Mesendoderm (in vitro differentiated cells): ENCODE data around the gene TRPC4AP.

ENCODE experiments used
- DNase-seq: peaks from one replicate; pipeline ENCODE4 v3.0.0; 2013
- H2AK5ac ChIP-seq: 2 replicates; pipeline ENCODE4 v1.6.1; 2013; ENCODE audit warnings: low read length, inconsistent platforms
- H2BK120ac ChIP-seq: 2 replicates; pipeline ENCODE4 v1.6.1; 2013; ENCODE audit warnings: low read depth, mild to moderate bottlenecking, low read length, moderate library complexity, mixed read lengths
- H2BK15ac ChIP-seq: replicated peaks from 2 replicates; pipeline ENCODE4 v1.6.1; 2013; ENCODE audit warnings: low read depth, mild to moderate bottlenecking, moderate library complexity
- H2BK5ac ChIP-seq: 2 replicates; pipeline ENCODE4 v1.6.1; 2013; ENCODE audit warnings: low read length, inconsistent platforms
- H3K18ac ChIP-seq: 2 replicates; pipeline ENCODE4 v1.6.1; 2013; ENCODE audit warnings: mild to moderate bottlenecking, low read length, mixed read lengths
- H3K23ac ChIP-seq: one replicate; pipeline ENCODE4 v1.6.1; 2013; ENCODE audit warnings: low read length
- H3K27ac ChIP-seq: 2 replicates; pipeline ENCODE4 v1.5.1; 2013; ENCODE audit warnings: low read depth, mild to moderate bottlenecking, inconsistent platforms, low read length, moderate library complexity
- H3K27me3 ChIP-seq: 2 replicates; pipeline ENCODE4 v1.6.1; 2013; ENCODE audit warnings: low read length, control low read depth, mild to moderate bottlenecking, inconsistent platforms; ENCODE audit not compliant: insufficient read depth, poor library complexity
- H3K36me3 ChIP-seq: 2 replicates; pipeline ENCODE4 v1.6.1; 2013; ENCODE audit warnings: low read length, inconsistent platforms; ENCODE audit not compliant: control insufficient read depth, insufficient read depth
- H3K4ac ChIP-seq: one replicate; pipeline ENCODE4 v1.6.1; 2013; ENCODE audit warnings: low read depth, mild to moderate bottlenecking, low read length, moderate library complexity
- H3K4me1 ChIP-seq: 2 replicates; pipeline ENCODE4 v1.6.1; 2013; ENCODE audit warnings: low read depth, low read length, inconsistent platforms; ENCODE audit not compliant: control insufficient read depth
- H3K4me2 ChIP-seq: 2 replicates; pipeline ENCODE4 v1.6.1; 2013; ENCODE audit warnings: low read length
- H3K4me3 ChIP-seq: 2 replicates; pipeline ENCODE4 v1.5.1; 2013; ENCODE audit warnings: mild to moderate bottlenecking, low read length
- H3K56ac ChIP-seq: one replicate; pipeline ENCODE4 v1.6.1; 2013; ENCODE audit warnings: low read length
- H3K79me1 ChIP-seq: 2 replicates; pipeline ENCODE4 v1.6.1; 2013; ENCODE audit warnings: low read length, inconsistent platforms
- H3K79me2 ChIP-seq: 2 replicates; pipeline ENCODE4 v1.6.1; 2013; ENCODE audit warnings: mild to moderate bottlenecking, low read length; ENCODE audit not compliant: control insufficient read depth, insufficient read depth
- H3K9ac ChIP-seq: 2 replicates; pipeline ENCODE4 v1.6.1; 2013; ENCODE audit warnings: low read length, inconsistent platforms
- H4K5ac ChIP-seq: one replicate; pipeline ENCODE4 v1.6.1; 2013; ENCODE audit warnings: low read length
- H4K8ac ChIP-seq: one replicate; pipeline ENCODE4 v1.6.1; 2013; ENCODE audit warnings: low read depth, mild to moderate bottlenecking, control low read depth, low read length, moderate library complexity
- WGBS: extraction: QIAGEN DNeasy Blood & Tissue Kit; methylation state at CpG from one replicate; pipeline ENCODE4 v1.1.7; 2013; ENCODE audit warnings: low lambda C conversion rate, missing lambda C conversion rate; ENCODE audit not compliant: insufficient coverage; ENCODE audit errors: extremely low coverage; 5-methylcytosine and 5-hydroxymethylcytosine counted together

TRPC4AP gene

DNA sequence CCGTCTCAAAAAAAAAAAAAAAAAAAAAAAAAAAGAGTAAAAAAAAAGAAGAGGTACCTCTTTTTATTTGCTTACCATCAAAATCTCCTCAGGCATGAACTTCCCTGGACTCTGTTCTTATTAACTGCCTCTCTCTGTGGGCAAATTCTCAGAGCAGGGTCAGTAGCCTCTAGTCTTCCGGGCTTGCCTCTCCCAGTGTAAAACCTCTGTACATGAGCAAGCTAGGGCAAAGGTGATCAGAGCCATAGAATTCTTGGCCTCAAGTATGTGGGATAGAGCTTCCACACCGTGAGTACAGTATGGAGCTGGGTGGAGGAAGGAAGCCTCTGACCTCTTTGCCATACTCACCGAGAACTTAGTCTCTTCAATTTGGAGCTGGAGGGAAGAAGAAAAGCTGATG is 58.5 kb downstream of the TRPC4AP start:
- no peak overlapping the region for H3K4me2 ChIP-seq
- no peaks in the 10 kb centered on the region for H3K27me3 ChIP-seq
- peaks cover 4% of the 10 kb centered on the region for H3K36me3 ChIP-seq
- no peak overlapping the region for H3K4me3 ChIP-seq
- H4K5ac ChIP-seq, result no peak overlapping the region
- no peak overlapping the region for H2BK15ac ChIP-seq
- H2BK120ac ChIP-seq, result no peak overlapping the region
- no peak overlapping the region for H4K8ac ChIP-seq
- no peak overlapping the region for H3K4ac ChIP-seq
- H3K9ac ChIP-seq, result no peak overlapping the region
- H2AK5ac ChIP-seq, result no peak overlapping the region
- no peak overlapping the region for H3K56ac ChIP-seq
- WGBS, result no CpG with 5 or more reads among the region's 4 CpGs
- DNase-seq, result no peak
- H2BK5ac ChIP-seq, result no peak overlapping the region
- no peak overlapping the region for H3K18ac ChIP-seq
- H3K23ac ChIP-seq, result no peak overlapping the region
- H3K79me1 ChIP-seq, result no peaks in the 10 kb centered on the region
- H3K27ac ChIP-seq, result no peak overlapping the region
- no peaks in the 10 kb centered on the region for H3K79me2 ChIP-seq
- H3K4me1 ChIP-seq, result no peaks in the 10 kb centered on the region

DNA sequence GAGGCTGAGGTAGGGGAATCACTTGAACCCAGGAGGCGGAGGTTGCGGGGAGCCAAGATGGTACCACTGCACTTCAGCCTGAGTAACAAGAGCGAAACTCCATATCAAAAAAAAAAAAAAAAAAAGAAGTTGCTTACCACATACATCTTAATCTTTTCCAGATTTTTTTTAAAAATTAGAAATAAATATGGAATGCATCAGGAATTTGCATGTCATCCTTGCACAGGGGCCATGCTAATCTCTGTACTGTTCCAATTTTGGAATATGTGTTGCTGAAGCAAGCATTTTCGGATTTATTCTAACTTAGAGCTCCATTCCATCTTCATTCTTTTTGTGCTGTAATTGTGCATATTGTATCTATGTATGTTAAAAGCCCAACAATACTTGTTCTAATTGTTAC is 62.5 kb downstream of the TRPC4AP start:
- Histone ChIP-seq H3K56ac (no peak overlapping the region), H3K4ac (no peak overlapping the region), H4K5ac (no peak overlapping the region), H3K79me1 (no peaks in the 10 kb centered on the region), H2BK120ac (no peak overlapping the region), H3K23ac (no peak overlapping the region), H3K18ac (no peak overlapping the region), H2BK5ac (no peak overlapping the region), H3K4me3 (no peak overlapping the region), H4K8ac (no peak overlapping the region), H3K4me2 (no peak overlapping the region), H3K27me3 (no peaks in the 10 kb centered on the region), H3K79me2 (no peaks in the 10 kb centered on the region), H2AK5ac (no peak overlapping the region), H2BK15ac (no peak overlapping the region), H3K36me3 (peaks cover 4% of the 10 kb centered on the region), H3K9ac (no peak overlapping the region), H3K27ac (no peak overlapping the region), H3K4me1 (no peaks in the 10 kb centered on the region)
- WGBS, result no CpG with 5 or more reads among the region's 4 CpGs
- DNase-seq, result no peak

DNA sequence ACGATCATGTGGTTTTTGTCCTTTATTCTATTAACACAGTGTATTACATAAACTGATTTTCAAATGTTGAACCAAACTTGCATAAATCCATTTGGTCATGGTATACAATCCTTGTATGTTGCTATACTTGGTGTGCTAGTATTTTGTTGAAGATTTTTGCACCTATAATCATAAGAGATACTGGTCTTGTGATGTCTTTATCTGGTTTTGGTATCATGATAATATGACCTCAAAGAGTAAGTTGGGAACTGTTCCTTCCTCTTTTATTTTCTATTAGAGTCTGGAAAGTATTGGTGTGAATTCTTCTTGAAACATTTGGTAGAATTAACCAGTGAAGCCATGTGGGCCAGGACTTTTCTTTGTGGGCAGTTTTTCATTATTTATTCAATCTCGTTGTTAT is 65.3 kb downstream of the TRPC4AP start:
- H3K4me1 ChIP-seq, result no peaks in the 10 kb centered on the region
- no peaks in the 10 kb centered on the region for H3K27me3 ChIP-seq
- no peak for DNase-seq
- H2BK15ac ChIP-seq, result no peak overlapping the region
- no peak overlapping the region for H3K4me3 ChIP-seq
- no peak overlapping the region for H3K4me2 ChIP-seq
- H3K18ac ChIP-seq, result no peak overlapping the region
- H3K79me1 ChIP-seq, result no peaks in the 10 kb centered on the region
- no CpG with 5 or more reads among the region's 2 CpGs for WGBS
- no peak overlapping the region for H4K8ac ChIP-seq
- no peak overlapping the region for H2BK5ac ChIP-seq
- H3K27ac ChIP-seq, result no peak overlapping the region
- no peaks in the 10 kb centered on the region for H3K79me2 ChIP-seq
- H3K4ac ChIP-seq, result no peak overlapping the region
- H3K9ac ChIP-seq, result no peak overlapping the region
- H3K56ac ChIP-seq, result no peak overlapping the region
- H2BK120ac ChIP-seq, result no peak overlapping the region
- H3K23ac ChIP-seq, result no peak overlapping the region
- no peaks in the 10 kb centered on the region for H3K36me3 ChIP-seq
- no peak overlapping the region for H4K5ac ChIP-seq
- H2AK5ac ChIP-seq, result no peak overlapping the region

DNA sequence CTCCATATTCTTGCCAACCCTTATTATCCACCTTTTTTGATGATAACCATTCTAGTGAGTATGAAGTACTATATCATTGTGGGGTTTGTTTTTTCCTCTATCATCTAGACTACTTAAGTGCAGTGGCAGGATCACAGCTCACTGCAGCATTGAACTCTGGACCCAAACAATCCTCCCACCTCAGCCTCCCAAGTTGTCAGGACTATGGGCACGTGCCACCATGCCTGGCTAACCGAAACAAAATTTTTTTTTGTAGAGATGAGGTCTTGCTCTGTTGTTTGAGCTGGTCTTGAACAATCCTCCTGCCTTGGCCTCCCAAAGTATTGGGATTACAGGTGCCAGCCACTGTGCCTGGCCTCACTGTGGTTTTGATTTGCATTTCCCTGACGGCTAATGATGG is 67.5 kb downstream of the TRPC4AP start:
- Histone ChIP-seq H2BK5ac (no peak overlapping the region), H3K79me2 (no peaks in the 10 kb centered on the region), H3K23ac (no peak overlapping the region), H3K36me3 (peaks cover 2% of the 10 kb centered on the region), H3K27me3 (no peaks in the 10 kb centered on the region), H3K9ac (no peak overlapping the region), H3K79me1 (no peaks in the 10 kb centered on the region), H4K5ac (no peak overlapping the region), H2BK15ac (no peak overlapping the region), H2AK5ac (no peak overlapping the region), H3K27ac (no peak overlapping the region), H3K18ac (no peak overlapping the region), H3K4me3 (no peak overlapping the region), H3K56ac (no peak overlapping the region), H4K8ac (no peak overlapping the region), H3K4ac (no peak overlapping the region), H3K4me2 (no peak overlapping the region), H3K4me1 (no peaks in the 10 kb centered on the region), H2BK120ac (no peak overlapping the region)
- no peak for DNase-seq
- WGBS, result no CpG with 5 or more reads among the region's 3 CpGs

DNA sequence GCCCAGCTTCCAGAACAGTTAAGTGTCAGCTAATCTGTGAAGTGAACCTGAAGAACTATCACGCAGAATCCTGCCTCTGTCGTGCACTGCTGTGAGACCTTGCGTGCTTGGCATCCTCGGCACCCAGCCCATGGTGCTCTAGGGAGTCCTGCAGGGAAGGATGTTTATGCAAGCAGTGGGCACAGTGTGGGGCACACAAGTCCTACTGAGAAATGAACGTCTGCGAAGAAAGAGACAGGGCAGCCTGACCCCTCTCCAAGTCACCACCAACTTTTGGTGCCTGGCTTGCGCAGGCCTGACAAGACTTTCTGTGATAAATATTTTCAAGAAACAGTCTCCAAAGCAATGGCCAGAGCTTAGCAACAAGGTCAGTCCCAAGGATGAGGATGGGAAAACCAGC is 69.0 kb downstream of the TRPC4AP start:
- no peak for DNase-seq
- H3K4ac ChIP-seq, result no peak overlapping the region
- H3K36me3 ChIP-seq, result peaks cover 3% of the 10 kb centered on the region
- H2BK5ac ChIP-seq, result no peak overlapping the region
- no peaks in the 10 kb centered on the region for H3K27me3 ChIP-seq
- H3K23ac ChIP-seq, result no peak overlapping the region
- no peaks in the 10 kb centered on the region for H3K79me2 ChIP-seq
- H2BK15ac ChIP-seq, result no peak overlapping the region
- H4K5ac ChIP-seq, result no peak overlapping the region
- H3K18ac ChIP-seq, result no peak overlapping the region
- no peaks in the 10 kb centered on the region for H3K4me1 ChIP-seq
- H2BK120ac ChIP-seq, result no peak overlapping the region
- no CpG with 5 or more reads among the region's 7 CpGs for WGBS
- H4K8ac ChIP-seq, result no peak overlapping the region
- H3K79me1 ChIP-seq, result no peaks in the 10 kb centered on the region
- H3K4me2 ChIP-seq, result no peak overlapping the region
- H3K9ac ChIP-seq, result no peak overlapping the region
- no peak overlapping the region for H3K27ac ChIP-seq
- H2AK5ac ChIP-seq, result no peak overlapping the region
- H3K4me3 ChIP-seq, result no peak overlapping the region
- H3K56ac ChIP-seq, result no peak overlapping the region

DNA sequence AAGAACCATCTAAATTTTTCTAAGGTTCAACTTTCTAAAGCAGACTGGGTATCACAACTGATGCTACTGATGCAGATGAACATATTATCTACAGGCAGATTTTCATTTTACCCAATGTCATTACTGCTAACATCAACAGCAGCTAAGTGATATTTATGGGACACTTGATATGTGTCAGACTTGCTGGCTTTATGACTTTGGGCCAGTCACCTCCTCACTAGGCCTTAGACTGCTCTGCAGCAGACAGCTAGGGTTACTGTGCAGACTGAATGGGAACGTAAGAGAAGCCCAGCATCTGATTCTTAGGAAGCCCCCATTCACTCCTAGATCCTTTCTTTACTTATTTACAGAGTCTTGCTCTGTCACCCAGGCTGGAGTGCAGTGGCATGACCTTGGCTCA is 70.8 kb downstream of the TRPC4AP start:
- Histone ChIP-seq H2BK120ac (no peak overlapping the region), H3K4ac (no peak overlapping the region), H3K27me3 (no peaks in the 10 kb centered on the region), H3K4me3 (no peak overlapping the region), H3K4me2 (no peak overlapping the region), H3K79me2 (no peaks in the 10 kb centered on the region), H4K8ac (no peak overlapping the region), H3K36me3 (peaks cover 3% of the 10 kb centered on the region), H2BK5ac (no peak overlapping the region), H2BK15ac (no peak overlapping the region), H3K18ac (no peak overlapping the region), H4K5ac (no peak overlapping the region), H2AK5ac (no peak overlapping the region), H3K9ac (no peak overlapping the region), H3K4me1 (no peaks in the 10 kb centered on the region), H3K56ac (no peak overlapping the region), H3K79me1 (no peaks in the 10 kb centered on the region), H3K27ac (no peak overlapping the region), H3K23ac (no peak overlapping the region)
- no CpG with 5 or more reads among the region's 1 CpG for WGBS
- no peak for DNase-seq
